Breast epithelium (tissue), 4 donors: Measurements from ENCODE around the gene TRMT11. TPM values are rescaled to one million over a fixed set of nuclear protein-coding genes. Genes with fewer than 3 reads are reported as not detected.
"Not testable (repeated sequence)": the region's sequence is repeated elsewhere in the genome, so short reads cannot be mapped to it uniquely, and the experiment has no call there.

Experiments
- DNase-seq, 2 donors: peaks; one replicate each; pipeline ENCODE4 v3.0.0-alpha.2; 2019; ENCODE audit warnings: low spot score in 2 of 2
- H3K27ac ChIP-seq, 2 donors: fragments of 200-600 bp; sonication (generic) in 1 of 2; one replicate each; pipeline ENCODE4 v1.5.1; 2016 to 2019; ENCODE audit warnings: mild to moderate bottlenecking in 1 of 2
- H3K27me3 ChIP-seq, 2 donors: fragments of 200-600 bp; sonication (generic) in 1 of 2; one replicate each; pipeline versions ENCODE4 v1.5.1 to v1.6.0; 2017 to 2019; ENCODE audit warnings: control low read depth in 1 of 2, mild to moderate bottlenecking in 1 of 2
- H3K36me3 ChIP-seq: fragments of 200-600 bp; one replicate; pipeline ENCODE4 v1.5.1; 2019
- H3K4me1 ChIP-seq, 2 donors: fragments of 200-600 bp; sonication (generic); one replicate each; pipeline ENCODE4 v1.5.1; 2016 to 2019; ENCODE audit warnings: control low read depth in 1 of 2
- H3K4me3 ChIP-seq, 3 donors: fragments of 200-600 bp; sonication (generic); 1 replicate in 2 of 3; 2 replicates in 1 of 3; pipeline ENCODE4 v1.5.1; 2016 to 2019; ENCODE audit warnings: mild to moderate bottlenecking in 3 of 3, moderate library complexity in 2 of 3
- H3K9me3 ChIP-seq, 2 donors: fragments of 200-600 bp; sonication (generic) in 1 of 2; one replicate each; pipeline ENCODE4 v1.5.1; 2016 to 2019; ENCODE audit warnings: control low read depth in 1 of 2
- POLR2A ChIP-seq: fragments of 450-650 bp; IDR thresholded peaks from one replicate; pipeline ENCODE4 v1.6.1; 2016; ENCODE audit warnings: antibody characterized with exemption, mild to moderate bottlenecking, moderate library complexity
- POLR2AphosphoS5 ChIP-seq, 3 donors: sonication (generic); formaldehyde crosslinking; IDR thresholded peaks; one replicate each; pipeline ENCODE4 v1.6.1; 2017; ENCODE audit warnings: antibody characterized with exemption in 3 of 3
- intact Hi-C: fragments of 100-400 bp; cut with DNase I; formaldehyde crosslinking; loops from one replicate; pipeline ENCODE4 v1.15.1; 2023; ENCODE audit warnings: low total_unique reads
- total RNA-seq, 3 donors: library from RNA; depleted of rRNA; stranded (reverse); fragments of >200 nt; gene quantifications; one replicate each; pipeline ENCODE4 v1.1.0, GENCODE V29; 2016
- TF ChIP-seq, protein P1 (sequence below), 3 donors: fragments of 450-650 bp; IDR thresholded peaks; one replicate each; pipeline ENCODE4 v1.5.1; 2016 to 2017; ENCODE audit warnings: antibody characterized with exemption in 3 of 3, mild to moderate bottlenecking in 3 of 3, moderate library complexity in 3 of 3

TRMT11 gene
- total RNA-seq, 3 donors from 2014 or later, result 17.3 to 48.3 (median 39.7) TPM

DNA sequence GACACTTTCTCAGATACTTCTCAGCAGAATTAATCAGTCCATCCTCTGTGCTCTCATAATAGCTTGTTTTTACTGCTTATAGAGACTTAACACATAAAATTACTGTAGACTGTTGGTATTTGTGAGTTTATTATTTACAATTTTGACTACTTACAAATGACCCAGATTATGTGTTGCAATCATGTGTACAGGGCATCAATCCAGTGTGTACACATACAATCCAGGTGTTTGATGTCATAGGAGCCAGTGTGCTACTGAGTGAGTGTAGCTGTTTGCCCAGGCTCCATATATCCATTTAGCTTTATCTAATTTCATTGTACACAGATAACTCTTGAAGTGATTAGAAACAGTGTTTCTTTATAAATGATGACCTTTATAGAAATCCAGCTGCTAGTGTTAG is 31.3 kb downstream of the TRMT11 start:
- Histone ChIP-seq H3K9me3 (no peaks in the 10 kb centered on the region), H3K27me3 (no peaks in the 10 kb centered on the region), H3K4me3 (no peak overlapping the region), H3K36me3 (no peaks in the 10 kb centered on the region), H3K4me1 (no peaks in the 10 kb centered on the region), H3K27ac (no peak overlapping the region)
- DNase-seq, result no peak
- intact Hi-C loops, result no loop called here
- TF ChIP-seq, protein P1, sequence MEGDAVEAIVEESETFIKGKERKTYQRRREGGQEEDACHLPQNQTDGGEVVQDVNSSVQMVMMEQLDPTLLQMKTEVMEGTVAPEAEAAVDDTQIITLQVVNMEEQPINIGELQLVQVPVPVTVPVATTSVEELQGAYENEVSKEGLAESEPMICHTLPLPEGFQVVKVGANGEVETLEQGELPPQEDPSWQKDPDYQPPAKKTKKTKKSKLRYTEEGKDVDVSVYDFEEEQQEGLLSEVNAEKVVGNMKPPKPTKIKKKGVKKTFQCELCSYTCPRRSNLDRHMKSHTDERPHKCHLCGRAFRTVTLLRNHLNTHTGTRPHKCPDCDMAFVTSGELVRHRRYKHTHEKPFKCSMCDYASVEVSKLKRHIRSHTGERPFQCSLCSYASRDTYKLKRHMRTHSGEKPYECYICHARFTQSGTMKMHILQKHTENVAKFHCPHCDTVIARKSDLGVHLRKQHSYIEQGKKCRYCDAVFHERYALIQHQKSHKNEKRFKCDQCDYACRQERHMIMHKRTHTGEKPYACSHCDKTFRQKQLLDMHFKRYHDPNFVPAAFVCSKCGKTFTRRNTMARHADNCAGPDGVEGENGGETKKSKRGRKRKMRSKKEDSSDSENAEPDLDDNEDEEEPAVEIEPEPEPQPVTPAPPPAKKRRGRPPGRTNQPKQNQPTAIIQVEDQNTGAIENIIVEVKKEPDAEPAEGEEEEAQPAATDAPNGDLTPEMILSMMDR (IDR thresholded peaks at IDR 0.05), result no peak
- TF ChIP-seq POLR2AphosphoS5 (IDR thresholded peaks at IDR 0.05) (no peak), POLR2A (no peak)

DNA sequence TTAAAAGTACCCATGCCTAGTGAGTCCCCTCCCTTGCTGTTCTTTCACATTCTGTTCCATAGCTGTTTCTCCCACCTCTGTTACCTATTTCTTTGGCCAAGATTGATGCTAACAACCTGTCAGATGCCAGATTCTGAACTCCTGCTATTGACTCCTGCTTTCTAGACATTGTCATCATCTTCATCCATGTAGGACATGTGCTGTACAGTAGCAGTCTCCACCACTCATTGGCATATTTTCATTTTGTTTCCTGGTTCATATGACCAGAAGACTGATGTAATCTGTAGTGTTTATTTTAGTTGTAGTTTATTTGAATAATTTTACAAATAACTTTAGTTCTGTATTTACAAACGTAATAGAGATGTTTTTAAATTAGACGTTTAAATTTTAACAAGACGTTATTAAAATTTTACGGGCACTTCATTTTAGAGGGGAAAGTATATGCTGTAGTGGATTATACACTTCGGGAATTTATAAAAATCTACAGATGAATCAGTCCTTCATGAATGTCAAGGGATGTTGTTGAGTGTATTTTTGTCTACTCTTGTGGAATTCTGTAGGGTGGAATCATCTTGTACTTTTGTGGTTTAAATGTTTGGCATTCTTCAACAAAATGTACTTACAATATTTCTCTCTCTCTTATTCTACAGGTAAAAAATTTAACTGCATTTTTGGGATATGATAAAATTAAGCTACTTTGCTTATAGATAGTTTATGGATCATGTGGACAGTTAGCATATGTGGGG is 34.1 kb downstream of the TRMT11 start:
- no peak for TF ChIP-seq POLR2A
- no peaks in the 10 kb centered on the region for H3K4me1 ChIP-seq
- no peak overlapping the region for H3K4me3 ChIP-seq
- H3K27ac ChIP-seq, result no peak overlapping the region
- intact Hi-C loops, result no loop called here
- H3K27me3 ChIP-seq, result no peaks in the 10 kb centered on the region
- no peaks in the 10 kb centered on the region for H3K36me3 ChIP-seq
- no peaks in the 10 kb centered on the region for H3K9me3 ChIP-seq
- no peak for DNase-seq

DNA sequence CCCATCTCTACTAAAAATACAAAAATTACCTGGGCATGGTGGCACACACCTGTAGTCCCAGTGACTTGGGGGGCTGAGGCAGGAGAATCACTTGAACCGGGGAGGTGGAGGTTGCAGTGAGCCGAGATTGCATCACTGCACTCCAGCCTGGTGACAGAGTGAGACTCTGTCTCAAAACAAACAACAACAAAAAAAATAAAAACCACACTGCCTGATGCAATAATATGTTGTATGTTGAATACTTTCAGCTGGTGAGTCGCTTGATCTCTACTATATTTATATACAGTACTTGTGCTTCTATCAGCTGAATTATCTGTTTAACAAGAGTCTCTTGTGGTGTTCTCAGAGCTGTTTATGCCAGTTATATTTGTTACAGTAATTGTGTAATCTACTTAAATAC is 37.1 kb downstream of the TRMT11 start:
- DNase-seq, H3K27ac ChIP-seq, H3K36me3 ChIP-seq, H3K9me3 ChIP-seq, H3K4me1 ChIP-seq, H3K27me3 ChIP-seq, H3K4me3 ChIP-seq, intact Hi-C loops: not testable (repeated sequence)

DNA sequence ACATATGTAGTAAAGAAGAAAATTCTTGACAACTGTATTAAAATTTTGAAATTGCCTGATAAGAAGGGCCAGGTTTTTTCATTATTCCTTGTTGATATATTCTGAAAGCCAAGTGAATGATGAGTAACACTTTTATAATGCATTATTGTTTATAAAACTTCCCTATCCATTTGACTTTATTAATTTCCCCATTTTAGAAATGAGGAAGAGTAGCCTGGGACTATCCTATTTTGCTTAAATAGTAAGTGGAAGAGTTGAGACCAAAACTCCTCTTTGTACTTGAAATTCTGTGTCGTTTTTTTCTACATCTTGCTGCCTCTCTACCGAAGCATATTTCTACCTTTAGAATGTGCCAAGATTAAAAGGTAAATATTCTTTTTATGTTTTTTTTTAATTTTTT is 39.7 kb downstream of the TRMT11 start:
- Histone ChIP-seq H3K27ac (no peak overlapping the region), H3K27me3 (no peaks in the 10 kb centered on the region), H3K4me1 (no peaks in the 10 kb centered on the region), H3K36me3 (no peaks in the 10 kb centered on the region), H3K9me3 (no peaks in the 10 kb centered on the region), H3K4me3 (no peak overlapping the region)
- no peak for DNase-seq
- TF ChIP-seq, protein P1 (IDR thresholded peaks at IDR 0.05), result no peak
- no peak for TF ChIP-seq POLR2AphosphoS5 (IDR thresholded peaks at IDR 0.05)
- TF ChIP-seq POLR2A, result no peak
- intact Hi-C loops, result no loop called here

DNA sequence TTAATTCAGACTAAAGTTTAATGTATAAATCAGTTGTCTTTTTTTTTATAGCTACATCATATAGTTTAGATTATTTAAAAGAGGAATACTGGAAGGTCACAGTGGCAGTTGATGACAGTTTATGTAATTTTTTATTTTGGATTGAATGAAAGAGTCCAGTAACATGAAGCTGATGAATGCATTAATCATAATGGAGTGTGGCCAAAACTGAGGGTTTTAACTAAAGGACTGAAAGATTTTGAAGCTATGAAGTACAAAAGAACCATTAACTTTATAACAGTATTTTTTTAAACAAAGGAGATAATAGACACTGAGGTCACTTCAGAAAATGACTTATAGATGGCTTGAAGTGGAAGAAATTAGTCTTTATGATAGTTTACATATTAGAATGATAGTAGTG is 41.3 kb downstream of the TRMT11 start:
- no peaks in the 10 kb centered on the region for H3K4me1 ChIP-seq
- no peak for DNase-seq
- no peak overlapping the region for H3K4me3 ChIP-seq
- intact Hi-C loops, result no loop called here
- no peak overlapping the region for H3K27ac ChIP-seq
- H3K27me3 ChIP-seq, result no peaks in the 10 kb centered on the region
- H3K36me3 ChIP-seq, result no peaks in the 10 kb centered on the region
- TF ChIP-seq, protein P1 (IDR thresholded peaks at IDR 0.05), result no peak
- TF ChIP-seq POLR2AphosphoS5 (IDR thresholded peaks at IDR 0.05) (no peak), POLR2A (no peak)
- no peaks in the 10 kb centered on the region for H3K9me3 ChIP-seq

DNA sequence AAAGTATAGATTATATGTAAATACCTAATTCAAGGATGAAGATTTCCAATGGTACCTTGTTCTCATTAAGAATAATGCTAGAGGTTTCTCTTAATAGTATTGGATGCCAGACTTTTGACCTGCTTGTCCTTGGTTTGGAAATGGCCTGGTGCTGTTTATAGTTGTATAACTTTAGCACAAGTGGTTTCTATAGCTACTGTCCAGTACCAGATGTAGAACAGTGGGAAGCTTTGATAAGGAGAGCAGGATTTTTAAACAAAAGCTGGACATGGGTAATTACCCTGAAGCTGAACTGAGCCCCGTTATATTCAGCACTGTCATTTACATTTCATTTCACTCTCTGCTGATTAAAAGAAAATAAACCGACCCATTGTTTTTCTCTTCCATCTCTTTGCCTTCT is 43.7 kb downstream of the TRMT11 start:
- no peak for DNase-seq
- TF ChIP-seq, protein P1 (IDR thresholded peaks at IDR 0.05), result no peak
- intact Hi-C loops, result no loop called here
- H3K9me3 ChIP-seq, result no peaks in the 10 kb centered on the region
- H3K27ac ChIP-seq, result no peak overlapping the region
- H3K4me1 ChIP-seq, result no peaks in the 10 kb centered on the region
- H3K27me3 ChIP-seq, result no peaks in the 10 kb centered on the region
- H3K4me3 ChIP-seq, result no peak overlapping the region
- H3K36me3 ChIP-seq, result no peaks in the 10 kb centered on the region
